Stimulated activated CD8-positive, alpha-beta memory T cell treated with anti-CD3 and anti-CD28 coated beads, Interleukin-7, amount 100 ng/mL, for 48 hours (primary cell): ENCODE data around the gene PRR19.
"Not testable (repeated sequence)": the region's sequence is repeated elsewhere in the genome, so short reads cannot be mapped to it uniquely, and the experiment has no call there.

Experiments
- DNase-seq, 2 donors: peaks; one replicate each; pipeline ENCODE4 v3.0.0-alpha.2; 2020; ENCODE audit warnings: low read depth in 1 of 2; ENCODE audit errors: extremely low read depth in 1 of 2

Gene PRR19

GRCh38 chr19:42324655-42325307 is 22.8 kb downstream of the PRR19 start:
- no peak for DNase-seq

GRCh38 chr19:42325308-42325895 is 23.5 kb downstream of the PRR19 start, which contains the start of gene MEGF8:
MEGF8 (plus strand) TSS chr19:42325635; CDS start chr19:42326244, 609 bp downstream.
- DNase-seq: peak; percentile 97

DNA sequence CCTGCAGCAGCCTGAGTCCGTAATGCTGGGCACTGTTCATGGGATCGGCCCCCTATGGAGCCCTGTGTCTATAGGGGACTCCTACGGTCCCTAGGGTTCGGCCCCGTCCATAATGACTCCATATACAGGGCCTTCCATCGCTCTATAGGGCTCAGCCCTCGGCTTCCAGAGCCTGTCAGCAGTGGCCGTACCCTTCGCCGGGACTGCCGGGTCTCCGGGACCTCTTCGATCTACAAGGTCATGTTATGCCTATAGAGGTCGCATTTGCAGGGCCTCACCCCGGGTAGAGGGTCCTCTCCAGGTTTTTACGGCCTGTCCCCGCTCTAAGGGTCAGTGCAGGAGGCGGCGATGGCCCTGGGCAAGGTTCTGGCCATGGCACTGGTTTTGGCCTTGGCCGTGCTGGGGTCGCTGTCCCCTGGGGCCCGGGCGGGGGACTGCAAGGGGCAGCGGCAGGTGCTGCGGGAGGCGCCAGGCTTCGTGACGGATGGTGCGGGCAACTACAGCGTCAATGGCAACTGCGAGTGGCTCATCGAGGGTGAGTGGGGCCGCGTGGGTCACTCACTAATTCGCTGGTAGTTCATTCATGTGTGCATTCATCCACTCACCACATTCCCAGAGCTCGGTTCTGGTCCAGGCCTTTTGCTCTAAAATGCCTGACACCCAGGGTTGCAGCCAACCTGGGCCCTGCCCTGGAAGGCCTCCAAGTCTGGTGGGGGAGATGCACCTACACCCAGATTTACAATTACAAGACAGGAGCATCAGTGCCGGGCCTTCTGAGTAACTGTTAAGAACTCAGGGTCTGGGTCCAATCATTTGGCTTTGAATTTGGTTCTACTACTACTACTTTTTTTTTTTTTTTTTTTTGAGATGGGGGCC is 24.2 kb downstream of the PRR19 start:
- no peak for DNase-seq

DNA sequence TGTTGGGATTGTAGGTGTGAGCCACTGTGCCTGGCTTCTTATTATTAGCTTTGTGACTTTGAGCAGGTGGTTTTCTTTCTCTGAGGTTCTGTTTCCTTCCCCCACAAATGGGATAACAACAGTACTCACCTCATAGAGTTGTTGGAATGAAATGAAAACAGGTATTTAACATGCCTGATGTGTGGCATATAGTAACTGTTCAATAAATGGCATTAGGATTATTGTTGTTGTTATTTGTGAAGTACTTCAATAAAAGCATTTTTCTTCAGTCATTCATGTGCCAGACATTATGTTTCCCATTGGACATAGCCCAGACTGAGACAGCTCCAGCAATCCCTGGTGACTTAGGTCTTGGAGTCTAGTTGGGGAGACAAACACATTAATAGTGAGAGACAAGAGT is 25.0 kb downstream of the PRR19 start:
- DNase-seq: no peak

GRCh38 chr19:42327381-42327780 is 25.4 kb downstream of the PRR19 start:
- DNase-seq: no peak

- no peak for DNase-seq
Observed at GRCh38 chr19:42328106-42328505, 26.2 kb downstream of the PRR19 start.

- no peak for DNase-seq
Observed at GRCh38 chr19:42328854-42329253, 26.9 kb downstream of the PRR19 start.

DNA sequence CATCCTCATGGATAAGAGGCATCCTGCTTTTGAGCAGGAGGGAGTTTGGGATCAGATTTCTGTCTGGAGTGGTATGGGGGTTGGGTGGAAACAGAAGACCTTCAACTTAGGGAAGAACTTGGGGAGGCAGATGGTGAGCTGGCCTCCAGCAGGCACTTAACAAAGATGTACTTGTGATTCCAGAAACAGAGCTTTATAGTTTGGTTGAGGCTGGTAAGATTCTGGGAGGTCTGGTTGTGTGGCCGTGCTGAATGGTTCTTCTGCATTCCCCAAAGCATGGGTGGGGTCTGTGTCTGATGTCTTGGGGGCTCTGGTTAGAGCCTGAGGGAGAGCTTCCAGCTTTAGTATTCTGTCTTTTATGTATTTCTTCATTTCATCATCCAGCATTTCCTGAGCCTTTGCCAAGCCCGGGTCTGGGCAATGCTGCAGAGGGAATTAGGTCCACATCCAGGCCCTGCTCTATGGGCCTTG is 28.3 kb downstream of the PRR19 start:
- DNase-seq: no peak

GRCh38 chr19:42331333-42331732 is 29.4 kb downstream of the PRR19 start:
- not testable (repeated sequence) for DNase-seq

DNA sequence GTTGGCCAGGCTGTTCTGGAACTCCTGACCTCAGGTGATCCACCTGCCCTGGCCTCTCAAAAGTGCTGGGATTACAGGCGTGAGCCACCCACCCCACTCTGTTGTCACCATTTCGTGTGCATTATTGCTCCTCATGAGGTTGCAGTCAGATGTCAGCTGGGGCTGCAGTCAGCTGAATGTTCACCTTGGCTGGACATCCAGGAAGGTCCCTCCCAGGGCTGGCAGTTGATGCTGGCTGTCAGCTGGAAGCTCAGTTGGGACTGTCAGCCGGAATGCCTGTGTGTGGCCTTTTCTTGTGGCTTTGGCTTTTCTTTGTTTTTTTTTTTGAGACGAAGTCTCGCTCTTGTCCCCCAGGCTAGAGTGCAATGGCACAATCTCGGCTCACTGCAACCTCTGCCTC is 30.1 kb downstream of the PRR19 start:
- no peak for DNase-seq

DNA sequence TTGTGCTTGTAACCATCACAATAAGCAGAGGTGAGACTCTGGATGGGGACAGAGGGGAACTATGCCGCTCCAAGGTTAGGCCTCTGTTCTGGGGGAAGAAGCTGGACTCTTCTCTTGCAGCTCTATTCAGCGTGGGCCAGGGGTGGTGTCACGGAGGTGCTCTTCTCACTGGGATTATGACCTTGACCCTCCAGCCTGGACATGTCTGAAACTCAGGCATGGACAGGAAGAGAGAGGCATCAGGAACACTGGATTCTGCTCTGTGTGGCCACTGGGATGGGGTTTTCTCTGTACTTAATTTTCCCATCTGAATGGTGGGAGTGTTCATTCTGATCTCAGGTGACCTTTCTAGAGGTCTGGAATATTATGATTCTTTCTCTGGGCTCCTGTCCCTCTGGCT is 31.1 kb downstream of the PRR19 start:
- no peak for DNase-seq

DNA sequence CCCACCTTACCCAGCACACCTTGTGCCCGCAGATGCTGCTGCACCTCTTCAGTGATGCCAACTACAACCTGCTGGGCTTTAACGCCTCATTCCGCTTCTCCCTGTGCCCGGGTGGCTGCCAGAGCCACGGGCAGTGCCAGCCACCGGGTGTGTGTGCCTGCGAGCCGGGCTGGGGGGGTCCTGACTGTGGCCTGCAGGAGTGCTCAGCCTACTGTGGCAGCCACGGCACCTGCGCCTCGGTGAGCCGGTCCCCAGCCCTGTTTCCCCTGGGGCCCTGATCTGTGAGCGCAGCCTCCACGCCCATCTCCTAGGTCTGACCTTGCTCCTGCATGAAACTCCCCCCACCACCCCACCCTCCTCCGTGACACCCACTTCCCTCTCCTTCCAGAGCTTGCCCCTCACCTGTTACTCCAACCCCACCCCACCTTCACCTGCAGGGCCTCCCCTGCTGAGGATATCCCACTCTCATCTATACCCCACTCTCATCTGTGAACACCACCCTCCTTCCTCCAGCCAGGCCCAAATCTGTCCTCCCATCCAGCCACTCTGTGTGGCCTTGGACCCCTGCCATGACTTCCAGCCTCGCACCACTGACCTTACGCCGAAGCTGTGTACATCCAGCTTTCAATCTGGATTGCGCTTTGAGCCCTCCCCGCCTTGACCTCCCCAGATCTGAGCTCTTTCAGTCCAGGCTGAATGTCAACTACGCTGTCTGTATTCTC is 32.2 kb downstream of the PRR19 start:
- no peak for DNase-seq

GRCh38 chr19:42334697-42335373 is 32.9 kb downstream of the PRR19 start:
- no peak for DNase-seq

GRCh38 chr19:42335374-42335936 is 33.5 kb downstream of the PRR19 start:
- DNase-seq: no peak

- no peak for DNase-seq
Observed at GRCh38 chr19:42335971-42336370, 34.0 kb downstream of the PRR19 start.

DNA sequence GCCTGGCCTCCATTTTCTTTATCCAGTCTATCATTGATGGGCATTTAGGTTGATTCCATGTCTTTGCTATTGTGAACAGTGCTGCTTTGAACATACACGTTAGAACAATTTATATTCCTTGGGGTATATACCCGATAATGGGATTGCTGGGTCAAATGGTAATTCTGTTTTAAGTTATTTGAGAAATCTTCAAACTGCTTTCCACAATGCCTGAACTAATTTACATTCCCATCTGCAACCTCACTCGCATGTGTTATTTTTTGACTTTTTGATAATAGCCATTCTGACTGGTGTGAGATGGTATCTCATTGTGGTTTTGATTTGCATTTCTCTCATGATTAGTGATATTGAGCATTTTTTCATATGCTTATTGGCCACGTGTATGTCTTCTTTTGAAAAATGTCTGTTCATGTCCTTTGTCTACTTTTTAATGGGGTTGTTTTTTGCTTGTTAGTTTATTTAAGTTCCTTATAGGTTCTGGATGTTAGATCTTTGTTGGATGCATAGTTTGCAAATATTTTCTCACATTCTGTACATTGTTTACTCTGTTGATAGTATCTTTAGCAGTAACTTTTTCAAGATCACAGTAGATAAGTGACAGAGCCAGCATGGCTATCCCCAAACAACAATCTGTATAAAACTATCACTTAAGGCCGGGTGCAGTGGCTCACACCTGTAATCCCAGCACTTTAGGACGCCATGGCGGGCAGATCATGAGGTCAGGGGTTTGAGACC is 37.4 kb downstream of the PRR19 start:
- not testable (repeated sequence) for DNase-seq

- not testable (repeated sequence) for DNase-seq
Observed at GRCh38 chr19:42339922-42340321, 38.0 kb downstream of the PRR19 start.

- DNase-seq: no peak
Observed at GRCh38 chr19:42343344-42344110, 41.6 kb downstream of the PRR19 start.
